HFFc6 (cell line): ENCODE results near the gene DYTN. TPM values are rescaled to one million over a fixed set of nuclear protein-coding genes. Genes with fewer than 3 reads are reported as not detected.

Experiments
- DNase-seq: peaks from one replicate; pipeline ENCODE4 v3.0.0-alpha.2; 2018
- H3K27ac Mint-ChIP-seq: 2 replicates; pipeline ENCODE4 v1.8.0; 2020; ENCODE audit warnings: mild to moderate bottlenecking, mixed read lengths
- H3K27me3 Mint-ChIP-seq: 2 replicates; pipeline ENCODE4 v1.8.0; 2021; ENCODE audit warnings: mild to moderate bottlenecking, moderate library complexity, mixed read lengths; ENCODE audit not compliant: insufficient read depth
- H3K36me3 Mint-ChIP-seq: 2 replicates; pipeline ENCODE4 v1.8.0; 2021; ENCODE audit warnings: low read depth, mixed read lengths
- H3K4me1 Mint-ChIP-seq: 2 replicates; pipeline ENCODE4 v1.8.0; 2020; ENCODE audit warnings: low read depth, mixed read lengths
- H3K4me3 Mint-ChIP-seq: 2 replicates; pipeline ENCODE4 v1.8.0; 2020; ENCODE audit warnings: mild to moderate bottlenecking, moderate library complexity, mixed read lengths
- H3K9me3 Mint-ChIP-seq: 2 replicates; pipeline ENCODE4 v1.8.0; 2020; ENCODE audit warnings: mild to moderate bottlenecking, mixed read lengths
- total RNA-seq, 6 experiments: library from RNA; stranded (reverse); fragmentation: NEBNext Ultra II Directional; extraction: Animal tissue kit (Norgen Biotek cat#: 25700); gene quantifications; 2 replicates in 1 of 6; 3 replicates in 5 of 6; pipeline ENCODE4 v1.2.3, GENCODE V29; 2021
- TF ChIP-seq, protein P1 (sequence below): fragments of 200-600 bp; sonication (generic); IDR thresholded peaks from 2 replicates; pipeline ENCODE4 v1.5.0; 2021; ENCODE audit warnings: antibody characterized with exemption, mild to moderate bottlenecking

DYTN gene
- total RNA-seq, 6 experiments from 2014 or later = not detected

DNA sequence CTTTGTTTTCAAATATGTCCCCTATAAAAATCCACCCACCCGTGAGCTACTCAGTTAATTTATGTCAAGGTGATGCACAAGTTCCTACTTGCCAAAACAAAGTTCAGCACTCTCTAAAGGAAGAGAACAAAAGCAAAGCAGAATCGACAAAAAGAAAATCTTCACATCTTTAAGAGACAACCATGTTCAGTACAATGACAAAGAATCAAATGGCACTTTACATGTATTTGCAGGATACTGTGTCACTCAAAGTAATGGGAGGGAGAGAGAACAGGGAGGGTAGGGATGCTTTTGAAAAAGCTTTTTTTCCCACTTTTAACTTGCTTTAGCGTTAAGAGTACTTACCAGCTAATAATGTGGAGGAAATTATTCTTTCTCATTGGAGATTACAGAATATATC lies 115.0 kb downstream of the DYTN start:
- no peak for DNase-seq
- no peak overlapping the region for H3K4me3 Mint-ChIP-seq
- H3K4me1 Mint-ChIP-seq = no peaks in the 10 kb centered on the region
- H3K9me3 Mint-ChIP-seq = peaks cover 9% of the 10 kb centered on the region
- TF ChIP-seq, protein P1, sequence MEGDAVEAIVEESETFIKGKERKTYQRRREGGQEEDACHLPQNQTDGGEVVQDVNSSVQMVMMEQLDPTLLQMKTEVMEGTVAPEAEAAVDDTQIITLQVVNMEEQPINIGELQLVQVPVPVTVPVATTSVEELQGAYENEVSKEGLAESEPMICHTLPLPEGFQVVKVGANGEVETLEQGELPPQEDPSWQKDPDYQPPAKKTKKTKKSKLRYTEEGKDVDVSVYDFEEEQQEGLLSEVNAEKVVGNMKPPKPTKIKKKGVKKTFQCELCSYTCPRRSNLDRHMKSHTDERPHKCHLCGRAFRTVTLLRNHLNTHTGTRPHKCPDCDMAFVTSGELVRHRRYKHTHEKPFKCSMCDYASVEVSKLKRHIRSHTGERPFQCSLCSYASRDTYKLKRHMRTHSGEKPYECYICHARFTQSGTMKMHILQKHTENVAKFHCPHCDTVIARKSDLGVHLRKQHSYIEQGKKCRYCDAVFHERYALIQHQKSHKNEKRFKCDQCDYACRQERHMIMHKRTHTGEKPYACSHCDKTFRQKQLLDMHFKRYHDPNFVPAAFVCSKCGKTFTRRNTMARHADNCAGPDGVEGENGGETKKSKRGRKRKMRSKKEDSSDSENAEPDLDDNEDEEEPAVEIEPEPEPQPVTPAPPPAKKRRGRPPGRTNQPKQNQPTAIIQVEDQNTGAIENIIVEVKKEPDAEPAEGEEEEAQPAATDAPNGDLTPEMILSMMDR = no peak
- no peaks in the 10 kb centered on the region for H3K27me3 Mint-ChIP-seq
- H3K36me3 Mint-ChIP-seq = no peaks in the 10 kb centered on the region
- no peak overlapping the region for H3K27ac Mint-ChIP-seq

Other genes with a start within 250 kb of the DYTN start
- not detected for gene FAM237A, start 75.9 kb downstream of the DYTN start, total RNA-seq
- gene MDH1B, start 46.9 kb upstream of the DYTN start, total RNA-seq = under 1 TPM in 5 of 6 experiments, not detected in 1; 0.07 to 0.68 (median 0.46) TPM
- 10 to 100 TPM; 20.3 to 27.2 (median 25.4) TPM for gene FASTKD2, start 47.2 kb upstream of the DYTN start, total RNA-seq
- gene CPO, start 221.1 kb upstream of the DYTN start, total RNA-seq = not detected